ENCODE results near the gene QPRT. TPM values are rescaled to one million over a fixed set of nuclear protein-coding genes. Genes with fewer than 3 reads are reported as not detected.

Gene QPRT
- total and polyA plus RNA-seq, 2 of the 13 experiments (the other 11 are each of a cell fraction or from before 2014, with no cell fraction given), result 130 to 218 TPM

- Histone ChIP-seq H3K4me3 (replicated peaks in 1 of 3; ENCODE audit: insufficient read depth in 1 of 3, low read depth in 2 of 3, low read length in 3 of 3) (no peak overlapping the region), H3K4me1 (ENCODE audit: insufficient read depth, low read length) (peaks cover 19% of the 10 kb centered on the region), H3K4me2 (ENCODE audit: low read depth, low read length) (no peak overlapping the region), H3K79me2 (ENCODE audit: insufficient read depth, low read length) (peaks cover 28% of the 10 kb centered on the region), H4K20me1 (ENCODE audit: insufficient read depth, low read length) (peaks cover 30% of the 10 kb centered on the region), H3K27me3 (ENCODE audit: control insufficient read depth in 1 of 2, insufficient read depth in 2 of 2, low read length in 2 of 2) (no peaks in the 10 kb centered on the region), H3K9ac (ENCODE audit: insufficient read depth, low read depth, low read length) (no peak overlapping the region), H3K27ac (ENCODE audit: extremely low read length, insufficient read depth, low read length) (no peak overlapping the region), H3K9me3 (ENCODE audit: low read length) (no peaks in the 10 kb centered on the region), H3K36me3 (replicated peaks in 1 of 2; ENCODE audit: control insufficient read depth in 1 of 2, insufficient read depth in 2 of 2, low read length in 2 of 2) (peaks cover 11 to 22% of the 10 kb centered on the region in 2 experiments; a peak in 4 of 5 replicates), H2AFZ (ENCODE audit: low read length) (no peak overlapping the region)
- no peak; the same call in 2 of the 3 replicates for ATAC-seq
- ChIA-PET CTCF (ENCODE audit: low intra/inter-chr PET ratio, low total read pairs) (no interaction called here), POLR2A (interaction anchor here (1.2 kb wide), 1 partner anchor 15 kb away, joined by 3 read pairs; the partner anchor contains the start of gene QPRT)
- no peak for DNase-seq (ENCODE audit: low spot score)
- WGBS (ENCODE audit: low lambda C conversion rate), result 96% methylated on average over 35 of the region's 41 CpGs
- BruUV-seq (replicated peaks), result no TSS peak
- intact Hi-C loops (cut with micrococcal nuclease; ENCODE audit: unreplicated experiment), result no loop called here
- in situ Hi-C loops (cut with HindIII; ENCODE audit: extremely low pct_ligation_motif_present, low pct_unique_long_range_greater_than_20kb), result loop anchor here (10.0 kb wide), 1 partner anchor 340 kb away; the partner anchor contains the start of gene TLCD3B
- TF ChIP-seq POLR2A (IDR thresholded peaks at IDR 0.05; ENCODE audit: insufficient read depth in 1 of 2, low read depth in 2 of 2, low read length in 2 of 2) (peak in 1 of 2 experiments; percentile 25; a peak in 1 of 4 replicates), ZNF768 (CRISPR knock-in tag; IDR thresholded peaks at IDR 0.05) (peak; percentile 33; the same call in 1 of the 2 replicates), ZNF264 (CRISPR knock-in tag; IDR thresholded peaks at IDR 0.05) (no peak), RBFOX2 (IDR thresholded peaks at IDR 0.05; ENCODE audit: low read depth, low read length) (peak; percentile 64), AGO2 (optimal IDR thresholded peaks at IDR 0.05; ENCODE audit: low read depth, low read length) (peak; percentile 88), GPN1 (CRISPR knock-in tag; IDR thresholded peaks at IDR 0.05; ENCODE audit: borderline replicate concordance) (no peak), SMC3 (IDR thresholded peaks at IDR 0.05; ENCODE audit: low read length) (no peak), ZNF430 (CRISPR knock-in tag; IDR thresholded peaks at IDR 0.05) (no peak), HNRNPL (IDR thresholded peaks at IDR 0.05; ENCODE audit: low read depth, low read length) (0 out of 2 replicates have a peak, but pooled peaks have one; percentile 13), GABPA (IDR thresholded peaks at IDR 0.05; ENCODE audit: low read depth, low read length) (no peak), GABPA (CRISPR knock-in tag; IDR thresholded peaks at IDR 0.05; ENCODE audit: low read depth) (no peak), SCMH1 (CRISPR knock-in tag; IDR thresholded peaks at IDR 0.05; ENCODE audit: borderline replicate concordance) (no peak)
- TF ChIP-seq, protein P1, sequence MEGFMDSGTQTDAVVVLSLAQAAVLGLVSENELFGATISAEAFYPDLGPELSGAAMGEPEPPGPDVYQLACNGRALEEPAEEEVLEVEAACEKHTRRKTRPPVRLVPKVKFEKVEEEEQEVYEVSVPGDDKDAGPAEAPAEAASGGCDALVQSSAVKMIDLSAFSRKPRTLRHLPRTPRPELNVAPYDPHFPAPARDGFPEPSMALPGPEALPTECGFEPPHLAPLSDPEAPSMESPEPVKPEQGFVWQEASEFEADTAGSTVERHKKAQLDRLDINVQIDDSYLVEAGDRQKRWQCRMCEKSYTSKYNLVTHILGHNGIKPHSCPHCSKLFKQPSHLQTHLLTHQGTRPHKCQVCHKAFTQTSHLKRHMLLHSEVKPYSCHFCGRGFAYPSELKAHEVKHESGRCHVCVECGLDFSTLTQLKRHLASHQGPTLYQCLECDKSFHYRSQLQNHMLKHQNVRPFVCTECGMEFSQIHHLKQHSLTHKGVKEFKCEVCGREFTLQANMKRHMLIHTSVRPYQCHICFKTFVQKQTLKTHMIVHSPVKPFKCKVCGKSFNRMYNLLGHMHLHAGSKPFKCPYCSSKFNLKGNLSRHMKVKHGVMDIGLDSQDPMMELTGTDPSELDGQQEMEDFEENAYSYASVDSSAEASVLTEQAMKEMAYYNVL (CRISPR knock-in tag; IDR thresholded peaks at IDR 0.05; ENCODE audit: borderline replicate concordance), result no peak
- FAIRE-seq, result no peak
These were observed 15.6 kb downstream of the QPRT start for GRCh38 chr16:29694384-29695195.
